Measurements from ENCODE around the gene PRSS2.

- TF ChIP-seq CTCF (conservative IDR thresholded peaks at IDR 0.05) (no peak), ZFX (IDR thresholded peaks at IDR 0.05) (no peak)
Observed at GRCh38 chr7:142720986-142721385, 49.8 kb upstream of the PRSS2 start.

Data from C4-2B (cell line).